ENCODE measurements around the gene CSNK1A1L. TPM values are rescaled to one million over a fixed set of nuclear protein-coding genes. Genes with fewer than 3 reads are reported as not detected.

Gene CSNK1A1L
- total RNA-seq, 1 donor from 2014 or later: not detected

- Histone ChIP-seq H3K36me3 (no peaks in the 10 kb centered on the region), H3K4me1 (no peaks in the 10 kb centered on the region), H3K4me3 (no peak overlapping the region), H3K27ac (replicated peaks) (no peak overlapping the region), H3K9me3 (replicated peaks) (no peaks in the 10 kb centered on the region), H3K27me3 (ENCODE audit: low read depth) (no peaks in the 10 kb centered on the region)
- DNase-seq: no peak
- TF ChIP-seq CTCF (IDR thresholded peaks at IDR 0.05; ENCODE audit: borderline replicate concordance): no peak
- intact Hi-C loops (cut with micrococcal nuclease): no loop called here
These were observed 4.3 kb downstream of the CSNK1A1L start for GRCh38 chr13:37101201-37101600.

- DNase-seq: no peak
- Histone ChIP-seq H3K36me3 (no peaks in the 10 kb centered on the region), H3K9me3 (replicated peaks) (no peaks in the 10 kb centered on the region), H3K4me3 (no peak overlapping the region), H3K27ac (replicated peaks) (no peak overlapping the region), H3K4me1 (no peaks in the 10 kb centered on the region), H3K27me3 (ENCODE audit: low read depth) (no peaks in the 10 kb centered on the region)
- intact Hi-C loops (cut with micrococcal nuclease): no loop called here
- no peak for TF ChIP-seq CTCF (IDR thresholded peaks at IDR 0.05; ENCODE audit: borderline replicate concordance)
These were observed 4.7 kb downstream of the CSNK1A1L start for GRCh38 chr13:37100731-37101130.

GRCh38 chr13:37097076-37097475 lies 8.4 kb downstream of the CSNK1A1L start:
- Histone ChIP-seq H3K9me3 (replicated peaks) (no peaks in the 10 kb centered on the region), H3K4me1 (no peaks in the 10 kb centered on the region), H3K27me3 (ENCODE audit: low read depth) (no peaks in the 10 kb centered on the region), H3K4me3 (no peak overlapping the region), H3K36me3 (no peaks in the 10 kb centered on the region), H3K27ac (replicated peaks) (no peak overlapping the region)
- TF ChIP-seq CTCF (IDR thresholded peaks at IDR 0.05; ENCODE audit: borderline replicate concordance): no peak
- intact Hi-C loops (cut with micrococcal nuclease): no loop called here
- DNase-seq: no peak

- H3K36me3 ChIP-seq: no peaks in the 10 kb centered on the region
These were observed 10.6 kb downstream of the CSNK1A1L start for GRCh38 chr13:37094840-37095239.

GRCh38 chr13:37094099-37094498 lies 11.4 kb downstream of the CSNK1A1L start:
- Histone ChIP-seq H3K27ac (replicated peaks) (no peak overlapping the region), H3K27me3 (ENCODE audit: low read depth) (no peaks in the 10 kb centered on the region), H3K4me3 (no peak overlapping the region), H3K9me3 (replicated peaks) (no peaks in the 10 kb centered on the region), H3K36me3 (no peaks in the 10 kb centered on the region), H3K4me1 (no peaks in the 10 kb centered on the region)
- no peak for TF ChIP-seq CTCF (IDR thresholded peaks at IDR 0.05; ENCODE audit: borderline replicate concordance)
- intact Hi-C loops (cut with micrococcal nuclease): no loop called here
- no peak for DNase-seq

More at GRCh38 chr13:37094840-37095239, 10.6 kb downstream of the CSNK1A1L start:
- Histone ChIP-seq H3K4me3 (no peak overlapping the region), H3K27ac (replicated peaks) (no peak overlapping the region), H3K9me3 (replicated peaks) (no peaks in the 10 kb centered on the region), H3K27me3 (ENCODE audit: low read depth) (no peaks in the 10 kb centered on the region), H3K4me1 (no peaks in the 10 kb centered on the region)
- DNase-seq: no peak
- TF ChIP-seq CTCF (IDR thresholded peaks at IDR 0.05; ENCODE audit: borderline replicate concordance): no peak
- intact Hi-C loops (cut with micrococcal nuclease): no loop called here

- intact Hi-C loops (cut with micrococcal nuclease): no loop called here
These were observed 13.6 kb downstream of the CSNK1A1L start for GRCh38 chr13:37091835-37092234.

More at GRCh38 chr13:37091835-37092234, 13.6 kb downstream of the CSNK1A1L start:
- H3K36me3 ChIP-seq: no peaks in the 10 kb centered on the region
- no peak overlapping the region for H3K27ac ChIP-seq (replicated peaks)
- H3K4me1 ChIP-seq: no peaks in the 10 kb centered on the region
- H3K27me3 ChIP-seq (ENCODE audit: low read depth): peaks cover 5% of the 10 kb centered on the region
- TF ChIP-seq CTCF (IDR thresholded peaks at IDR 0.05; ENCODE audit: borderline replicate concordance): no peak
- no peak for DNase-seq
- no peaks in the 10 kb centered on the region for H3K9me3 ChIP-seq (replicated peaks)
- no peak overlapping the region for H3K4me3 ChIP-seq

Data from left ventricle myocardium inferior (tissue), 1 donor.